H1 (cell line): Measurements from ENCODE around the gene CISTR. TPM values are rescaled to one million over a fixed set of nuclear protein-coding genes. Genes with fewer than 3 reads are reported as not detected.

Source experiments
- CREB1 ChIP-seq: IDR thresholded peaks from 2 replicates; pipeline ENCODE4 v1.6.1; 2012; ENCODE audit warnings: inconsistent platforms
- EP300 ChIP-seq, 2 experiments: IDR thresholded peaks; 1 replicate in 1 of 2; 2 replicates in 1 of 2; pipeline ENCODE4 v1.6.1; 2011 to 2012; ENCODE audit warnings: low read depth in 2 of 2, low read length in 2 of 2, mild to moderate bottlenecking in 2 of 2, borderline replicate concordance in 1 of 2, inconsistent platforms in 1 of 2, moderate library complexity in 1 of 2
- polyA plus RNA-seq, 7 experiments: library from polyadenylated mRNA; depleted of rRNA in 3 of 7; stranded (reverse) in 5 of 7; unstranded in 2 of 7; fragments of >200 nt in 5 of 7; fragments of 200-250 nt in 2 of 7; gene quantifications; 1 replicate in 5 of 7; 2 replicates in 1 of 7; 4 replicates in 1 of 7; pipeline versions ENCODE4 v1.2.1 to v1.2.3, GENCODE V29; 2011 to 2013; ENCODE audit warnings: missing spikeins in 2 of 7, mixed read lengths in 2 of 7
- total RNA-seq: library from RNA; stranded (reverse); fragmentation: NEBNext Ultra II Directional; extraction: Animal tissue kit (Norgen Biotek cat#: 25700); gene quantifications from 2 replicates; pipeline ENCODE4 v1.2.1, GENCODE V29; 2021

The CISTR gene
- total and polyA plus RNA-seq, 2 of the 8 experiments (the other 6 are each of a cell fraction or from before 2014, with no cell fraction given), result not detected

DNA sequence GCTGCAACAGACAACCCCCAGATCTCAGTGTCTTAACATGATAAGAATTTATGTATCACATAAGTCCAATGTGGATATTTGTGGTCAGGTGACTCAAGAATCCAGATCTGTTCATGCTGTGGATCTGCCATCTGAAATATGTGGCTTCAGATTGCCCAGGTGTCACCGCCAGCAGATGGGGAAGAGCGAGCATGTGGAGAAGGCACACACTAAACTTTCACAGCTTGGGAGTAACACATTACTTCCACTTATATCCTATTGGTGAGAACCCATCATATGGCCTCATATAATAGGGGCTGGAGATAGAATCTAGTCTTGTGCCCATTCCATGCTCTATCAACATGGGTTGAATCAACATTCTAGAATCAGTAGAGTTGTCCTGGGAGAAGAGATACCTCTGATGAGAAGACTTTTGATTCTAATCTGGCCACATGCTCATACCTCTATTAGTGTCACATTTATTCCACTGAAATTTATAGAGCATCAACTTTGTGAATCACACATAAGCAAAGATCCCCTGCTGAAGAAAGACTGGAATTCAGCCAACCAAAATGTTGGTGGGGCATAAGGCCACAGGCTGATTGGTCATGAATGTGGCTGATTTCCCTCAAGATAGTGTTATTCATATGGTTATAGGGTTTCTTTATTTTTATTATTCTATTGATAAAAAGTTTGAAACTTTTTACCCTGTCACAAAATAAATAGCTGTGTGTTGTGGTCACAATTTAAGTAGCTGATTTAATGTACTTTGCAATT, 18.6 kb downstream of the CISTR start (continued):
- no peak for TF ChIP-seq CREB1
- no peak for TF ChIP-seq EP300 (IDR thresholded peaks at IDR 0.05; ENCODE audit: borderline replicate concordance in 1 of 2, low read depth in 2 of 2, low read length in 2 of 2)
